ENCODE measurements around the gene MAP2K1.

- TF ChIP-seq CTCF (IDR thresholded peaks at IDR 0.05; ENCODE audit: low read length) (no peak), EZH2 (optimal IDR thresholded peaks at IDR 0.05; ENCODE audit: low read depth, low read length) (no peak), EZH2phosphoT487 (IDR thresholded peaks at IDR 0.05; ENCODE audit: low read length) (no peak)
Observed at GRCh38 chr15:66459818-66460615, 73.3 kb downstream of the MAP2K1 start.
